Activated naive CD8-positive, alpha-beta T cell (primary cell): ENCODE measurements around the gene SYNPO.

Source experiments
- H3K27ac Mint-ChIP-seq: one replicate; pipeline ENCODE4 v1.8.0; 2021; ENCODE audit warnings: mixed read lengths
- H3K27me3 Mint-ChIP-seq: one replicate; pipeline ENCODE4 v1.8.0; 2021; ENCODE audit warnings: mixed read lengths
- H3K36me3 Mint-ChIP-seq: one replicate; pipeline ENCODE4 v1.8.0; 2021; ENCODE audit warnings: mixed read lengths
- H3K4me1 Mint-ChIP-seq: one replicate; pipeline ENCODE4 v1.8.0; 2021; ENCODE audit warnings: low read depth, mixed read lengths
- H3K4me3 Mint-ChIP-seq: one replicate; pipeline ENCODE4 v1.8.0; 2021; ENCODE audit warnings: mild to moderate bottlenecking, mixed read lengths
- H3K9me3 Mint-ChIP-seq: one replicate; pipeline ENCODE4 v1.8.0; 2021; ENCODE audit warnings: low read depth, mixed read lengths

The SYNPO gene

DNA sequence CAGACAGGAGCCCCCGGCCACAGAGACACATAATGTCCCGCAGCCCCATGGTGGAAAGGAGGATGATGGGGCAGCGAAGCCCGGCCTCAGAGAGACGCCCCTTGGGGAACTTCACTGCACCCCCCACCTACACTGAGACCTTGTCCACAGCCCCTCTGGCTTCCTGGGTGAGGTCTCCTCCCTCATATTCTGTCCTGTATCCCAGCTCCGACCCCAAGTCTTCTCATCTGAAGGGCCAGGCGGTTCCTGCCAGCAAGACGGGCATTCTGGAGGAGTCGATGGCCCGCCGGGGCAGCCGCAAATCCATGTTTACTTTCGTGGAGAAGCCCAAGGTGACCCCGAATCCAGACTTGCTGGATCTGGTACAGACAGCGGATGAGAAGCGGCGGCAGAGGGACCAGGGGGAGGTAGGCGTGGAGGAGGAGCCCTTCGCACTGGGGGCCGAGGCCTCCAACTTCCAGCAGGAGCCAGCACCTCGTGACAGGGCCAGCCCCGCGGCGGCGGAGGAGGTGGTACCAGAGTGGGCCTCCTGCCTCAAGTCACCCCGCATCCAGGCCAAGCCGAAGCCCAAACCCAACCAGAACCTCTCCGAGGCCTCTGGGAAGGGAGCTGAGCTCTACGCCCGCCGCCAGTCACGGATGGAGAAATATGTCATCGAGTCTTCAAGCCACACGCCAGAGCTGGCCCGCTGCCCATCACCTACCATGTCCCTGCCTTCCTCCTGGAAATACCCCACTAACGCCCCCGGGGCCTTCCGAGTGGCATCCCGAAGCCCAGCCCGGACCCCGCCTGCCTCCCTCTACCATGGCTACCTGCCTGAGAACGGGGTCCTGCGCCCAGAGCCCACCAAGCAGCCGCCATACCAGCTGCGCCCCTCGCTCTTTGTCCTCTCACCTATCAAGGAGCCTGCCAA is 8.9 kb downstream of the SYNPO start:
- no peak overlapping the region for H3K27ac Mint-ChIP-seq
- no peaks in the 10 kb centered on the region for H3K4me1 Mint-ChIP-seq
- H3K4me3 Mint-ChIP-seq = no peak overlapping the region
- no peaks in the 10 kb centered on the region for H3K36me3 Mint-ChIP-seq
- no peaks in the 10 kb centered on the region for H3K27me3 Mint-ChIP-seq
- H3K9me3 Mint-ChIP-seq = no peaks in the 10 kb centered on the region

GRCh38 chr5:150650021-150651006 is 9.9 kb downstream of the SYNPO start:
- H3K27ac Mint-ChIP-seq = no peak overlapping the region
- no peaks in the 10 kb centered on the region for H3K9me3 Mint-ChIP-seq
- H3K4me1 Mint-ChIP-seq = no peaks in the 10 kb centered on the region
- H3K27me3 Mint-ChIP-seq = no peaks in the 10 kb centered on the region
- no peak overlapping the region for H3K4me3 Mint-ChIP-seq
- H3K36me3 Mint-ChIP-seq = no peaks in the 10 kb centered on the region

- no peaks in the 10 kb centered on the region for H3K27me3 Mint-ChIP-seq
- peaks cover 2% of the 10 kb centered on the region for H3K4me1 Mint-ChIP-seq
- no peaks in the 10 kb centered on the region for H3K36me3 Mint-ChIP-seq
- H3K4me3 Mint-ChIP-seq = no peak overlapping the region
- no peaks in the 10 kb centered on the region for H3K9me3 Mint-ChIP-seq
- no peak overlapping the region for H3K27ac Mint-ChIP-seq
These were observed 10.9 kb downstream of the SYNPO start for GRCh38 chr5:150651382-150651781.

DNA sequence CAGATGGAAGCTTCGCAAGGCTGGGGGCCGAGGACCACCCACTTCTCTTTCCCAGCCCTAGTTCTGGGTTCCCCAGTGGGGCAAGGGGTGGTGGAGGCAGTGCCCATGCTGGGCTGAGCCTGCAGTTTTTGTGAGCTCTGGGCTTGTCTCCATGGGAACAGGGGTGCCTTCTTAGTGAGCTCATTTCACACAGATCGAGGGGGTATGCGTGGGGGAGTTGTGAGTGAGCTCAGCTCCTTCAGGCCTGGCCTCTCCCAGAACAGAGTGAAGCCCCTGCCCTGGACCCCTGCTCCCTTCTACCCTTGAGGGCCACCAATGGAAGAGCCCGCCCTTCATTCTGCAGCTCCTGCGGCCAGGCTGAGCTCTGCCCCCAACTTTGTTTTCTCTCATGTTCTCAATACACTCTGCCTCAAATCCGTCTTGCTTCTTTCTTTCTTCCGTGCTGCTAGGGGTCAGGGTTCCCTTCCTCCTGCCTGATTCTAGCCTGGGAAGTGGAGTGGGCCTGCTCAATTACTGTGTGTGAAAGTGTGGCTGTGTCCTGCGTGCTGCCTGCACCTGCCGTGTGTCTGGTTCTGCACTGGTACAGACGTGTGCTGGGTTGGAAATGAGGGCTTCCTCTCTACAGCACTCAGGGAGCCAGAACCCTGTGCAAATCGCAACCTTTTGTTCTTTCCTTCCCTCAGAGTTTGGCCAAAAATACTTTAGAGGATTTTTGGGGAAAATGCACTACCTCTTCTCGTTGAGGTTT is 11.6 kb downstream of the SYNPO start:
- H3K27ac Mint-ChIP-seq = no peak overlapping the region
- H3K4me3 Mint-ChIP-seq = no peak overlapping the region
- no peaks in the 10 kb centered on the region for H3K36me3 Mint-ChIP-seq
- H3K27me3 Mint-ChIP-seq = no peaks in the 10 kb centered on the region
- no peaks in the 10 kb centered on the region for H3K9me3 Mint-ChIP-seq
- H3K4me1 Mint-ChIP-seq = peaks cover 2% of the 10 kb centered on the region

GRCh38 chr5:150653145-150653761 is 12.8 kb downstream of the SYNPO start:
- no peaks in the 10 kb centered on the region for H3K36me3 Mint-ChIP-seq
- no peaks in the 10 kb centered on the region for H3K27me3 Mint-ChIP-seq
- peaks cover 2% of the 10 kb centered on the region for H3K4me1 Mint-ChIP-seq
- H3K9me3 Mint-ChIP-seq = no peaks in the 10 kb centered on the region
- no peak overlapping the region for H3K27ac Mint-ChIP-seq
- no peak overlapping the region for H3K4me3 Mint-ChIP-seq

DNA sequence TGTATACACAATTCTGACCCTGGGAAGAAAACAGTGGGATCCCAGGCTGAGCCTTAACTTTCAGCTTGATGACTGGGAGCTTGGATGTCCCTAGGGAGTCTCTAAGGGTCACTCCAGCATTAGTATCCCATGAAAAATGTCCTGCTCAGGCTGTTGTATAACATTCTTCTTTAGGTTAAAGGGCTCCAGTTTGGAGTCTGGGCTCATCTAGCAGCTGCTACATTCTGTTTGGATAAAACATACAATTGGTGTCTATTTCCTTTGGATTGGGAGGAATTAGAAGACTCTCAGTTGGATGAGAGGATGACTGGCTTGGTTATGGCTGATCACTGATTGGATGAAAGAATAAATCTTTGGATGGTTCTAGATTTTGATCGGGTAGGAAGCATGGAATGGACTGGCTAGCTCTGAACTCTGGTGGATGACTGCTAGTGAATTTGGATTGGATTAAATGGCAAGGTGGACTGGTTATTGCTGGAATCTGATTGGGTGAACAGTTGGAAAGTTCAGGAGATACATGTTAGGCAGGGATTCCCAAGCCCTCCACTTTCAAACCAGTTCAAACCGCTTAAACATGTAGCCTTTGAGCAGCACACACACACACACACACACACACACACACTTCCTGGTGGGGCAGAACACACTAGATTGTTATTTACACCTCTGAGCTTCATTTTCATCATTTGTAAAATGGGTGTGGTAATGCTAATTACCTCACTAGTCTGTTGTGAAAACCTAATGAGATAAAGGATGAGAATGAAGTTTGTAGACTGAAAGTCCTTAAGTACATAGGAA is 13.5 kb downstream of the SYNPO start:
- H3K27ac Mint-ChIP-seq = no peak overlapping the region
- H3K4me3 Mint-ChIP-seq = no peak overlapping the region
- H3K9me3 Mint-ChIP-seq = no peaks in the 10 kb centered on the region
- no peaks in the 10 kb centered on the region for H3K36me3 Mint-ChIP-seq
- H3K27me3 Mint-ChIP-seq = no peaks in the 10 kb centered on the region
- peaks cover 2% of the 10 kb centered on the region for H3K4me1 Mint-ChIP-seq

GRCh38 chr5:150655221-150655620 is 14.8 kb downstream of the SYNPO start:
- Mint-ChIP-seq H3K9me3 (no peaks in the 10 kb centered on the region), H3K36me3 (no peaks in the 10 kb centered on the region), H3K4me1 (peaks cover 2% of the 10 kb centered on the region), H3K27me3 (no peaks in the 10 kb centered on the region), H3K4me3 (no peak overlapping the region), H3K27ac (no peak overlapping the region)

GRCh38 chr5:150656191-150657132 is 16.0 kb downstream of the SYNPO start:
- peak overlapping the region; percentile 81 for H3K4me3 Mint-ChIP-seq
- no peak overlapping the region for H3K27ac Mint-ChIP-seq
- H3K36me3 Mint-ChIP-seq = no peaks in the 10 kb centered on the region
- H3K4me1 Mint-ChIP-seq = peaks cover 2% of the 10 kb centered on the region
- no peaks in the 10 kb centered on the region for H3K9me3 Mint-ChIP-seq
- H3K27me3 Mint-ChIP-seq = no peaks in the 10 kb centered on the region

DNA sequence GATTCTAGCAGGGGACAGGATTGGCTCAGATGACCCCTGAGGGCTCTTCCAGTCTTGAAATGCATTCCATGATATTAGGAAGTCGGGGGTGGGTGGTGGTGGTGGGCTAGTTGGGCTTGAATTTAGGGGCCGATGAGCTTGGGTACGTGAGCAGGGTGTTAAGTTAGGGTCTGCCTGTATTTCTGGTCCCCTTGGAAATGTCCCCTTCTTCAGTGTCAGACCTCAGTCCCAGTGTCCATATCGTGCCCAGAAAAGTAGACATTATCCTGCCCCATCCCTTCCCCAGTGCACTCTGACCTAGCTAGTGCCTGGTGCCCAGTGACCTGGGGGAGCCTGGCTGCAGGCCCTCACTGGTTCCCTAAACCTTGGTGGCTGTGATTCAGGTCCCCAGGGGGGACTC is 17.7 kb downstream of the SYNPO start:
- Mint-ChIP-seq H3K9me3 (no peaks in the 10 kb centered on the region), H3K36me3 (no peaks in the 10 kb centered on the region), H3K27me3 (no peaks in the 10 kb centered on the region), H3K27ac (no peak overlapping the region), H3K4me1 (peaks cover 2% of the 10 kb centered on the region), H3K4me3 (peak overlapping the region; percentile 64)

DNA sequence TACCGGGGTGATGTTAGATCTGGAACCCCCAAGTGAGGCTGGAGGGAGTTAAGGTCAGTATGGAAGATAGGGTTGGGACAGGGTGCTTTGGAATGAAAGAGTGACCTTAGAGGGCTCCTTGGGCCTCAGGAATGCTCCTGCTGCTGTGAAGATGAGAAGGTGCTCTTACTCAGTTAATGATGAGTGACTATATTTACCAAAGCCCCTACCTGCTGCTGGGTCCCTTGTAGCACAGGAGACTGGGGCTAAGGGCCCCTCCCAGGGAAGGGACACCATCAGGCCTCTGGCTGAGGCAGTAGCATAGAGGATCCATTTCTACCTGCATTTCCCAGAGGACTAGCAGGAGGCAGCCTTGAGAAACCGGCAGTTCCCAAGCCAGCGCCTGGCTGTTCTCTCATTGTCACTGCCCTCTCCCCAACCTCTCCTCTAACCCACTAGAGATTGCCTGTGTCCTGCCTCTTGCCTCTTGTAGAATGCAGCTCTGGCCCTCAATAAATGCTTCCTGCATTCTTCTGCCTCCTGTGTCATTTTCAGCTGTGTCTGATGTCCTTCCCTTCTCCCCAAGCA is 18.3 kb downstream of the SYNPO start:
- no peaks in the 10 kb centered on the region for H3K36me3 Mint-ChIP-seq
- H3K27ac Mint-ChIP-seq = no peak overlapping the region
- H3K4me1 Mint-ChIP-seq = peaks cover 2% of the 10 kb centered on the region
- H3K4me3 Mint-ChIP-seq = no peak overlapping the region
- H3K9me3 Mint-ChIP-seq = no peaks in the 10 kb centered on the region
- no peaks in the 10 kb centered on the region for H3K27me3 Mint-ChIP-seq

GRCh38 chr5:150659360-150660107 is 19.1 kb downstream of the SYNPO start:
- Mint-ChIP-seq H3K4me1 (peaks cover 2% of the 10 kb centered on the region), H3K4me3 (no peak overlapping the region), H3K36me3 (no peaks in the 10 kb centered on the region), H3K27ac (no peak overlapping the region), H3K9me3 (no peaks in the 10 kb centered on the region), H3K27me3 (peaks cover 2% of the 10 kb centered on the region)

GRCh38 chr5:150660108-150660831 is 19.8 kb downstream of the SYNPO start:
- Mint-ChIP-seq H3K27ac (no peak overlapping the region), H3K9me3 (no peaks in the 10 kb centered on the region), H3K27me3 (peaks cover 2% of the 10 kb centered on the region), H3K36me3 (no peaks in the 10 kb centered on the region), H3K4me3 (no peak overlapping the region), H3K4me1 (peaks cover 2% of the 10 kb centered on the region)
